ENCODE data around the gene RND1. TPM values are rescaled to one million over a fixed set of nuclear protein-coding genes. Genes with fewer than 3 reads are reported as not detected.

Gene RND1
- total RNA-seq, 1 experiment from 2014 or later, result 2.0 TPM

DNA sequence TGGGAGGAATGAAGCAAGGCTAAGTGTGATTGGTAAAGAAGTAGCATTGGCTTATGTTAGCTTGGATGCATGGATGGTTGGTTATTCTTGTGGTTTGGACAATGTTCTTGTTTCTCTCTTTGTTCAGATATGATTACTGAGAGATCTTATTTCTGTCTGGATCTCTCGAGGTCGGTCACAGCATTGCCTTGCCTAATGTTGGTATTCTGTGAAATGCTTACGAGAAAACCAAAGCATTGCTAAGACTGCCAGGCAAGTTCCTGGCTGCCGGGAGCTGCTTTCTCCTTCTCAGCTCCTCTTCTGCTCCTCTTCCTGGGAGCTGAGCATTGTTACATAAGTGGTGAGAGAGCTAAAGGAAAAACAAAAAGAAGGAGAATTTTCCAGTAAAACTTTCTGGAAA lies 7.4 kb upstream of the RND1 start:
- ChIA-PET POLR2A (ENCODE audit: low non-redundant PET) (no interaction called here), CTCF (no interaction called here)
- Histone ChIP-seq H3K36me3 (ENCODE audit: insufficient read depth, low read length, poor library complexity, severe bottlenecking) (no peaks in the 10 kb centered on the region), H3K4me1 (ENCODE audit: insufficient read depth, low read length, poor library complexity, severe bottlenecking) (no peaks in the 10 kb centered on the region), H3K27ac (ENCODE audit: low read depth, low read length, poor library complexity, severe bottlenecking) (no peak overlapping the region), H3K27me3 (replicated peaks; ENCODE audit: insufficient read depth, low read depth, low read length, poor library complexity) (no peaks in the 10 kb centered on the region), H3K4me3 (ENCODE audit: low read depth, low read length, poor library complexity, severe bottlenecking) (no peak overlapping the region), H3K9me3 (ENCODE audit: low read depth, low read length, poor library complexity, severe bottlenecking) (no peaks in the 10 kb centered on the region)
- no TSS peak for BruUV-seq (replicated peaks)
- intact Hi-C loops (cut with micrococcal nuclease; ENCODE audit: unreplicated experiment), result no loop called here
- no peak for DNase-seq (ENCODE audit: low spot score)
- TF ChIP-seq, protein P1, sequence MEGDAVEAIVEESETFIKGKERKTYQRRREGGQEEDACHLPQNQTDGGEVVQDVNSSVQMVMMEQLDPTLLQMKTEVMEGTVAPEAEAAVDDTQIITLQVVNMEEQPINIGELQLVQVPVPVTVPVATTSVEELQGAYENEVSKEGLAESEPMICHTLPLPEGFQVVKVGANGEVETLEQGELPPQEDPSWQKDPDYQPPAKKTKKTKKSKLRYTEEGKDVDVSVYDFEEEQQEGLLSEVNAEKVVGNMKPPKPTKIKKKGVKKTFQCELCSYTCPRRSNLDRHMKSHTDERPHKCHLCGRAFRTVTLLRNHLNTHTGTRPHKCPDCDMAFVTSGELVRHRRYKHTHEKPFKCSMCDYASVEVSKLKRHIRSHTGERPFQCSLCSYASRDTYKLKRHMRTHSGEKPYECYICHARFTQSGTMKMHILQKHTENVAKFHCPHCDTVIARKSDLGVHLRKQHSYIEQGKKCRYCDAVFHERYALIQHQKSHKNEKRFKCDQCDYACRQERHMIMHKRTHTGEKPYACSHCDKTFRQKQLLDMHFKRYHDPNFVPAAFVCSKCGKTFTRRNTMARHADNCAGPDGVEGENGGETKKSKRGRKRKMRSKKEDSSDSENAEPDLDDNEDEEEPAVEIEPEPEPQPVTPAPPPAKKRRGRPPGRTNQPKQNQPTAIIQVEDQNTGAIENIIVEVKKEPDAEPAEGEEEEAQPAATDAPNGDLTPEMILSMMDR (conservative IDR thresholded peaks at IDR 0.05; ENCODE audit: low read depth, low read length), result no peak
- TF ChIP-seq EZH2 (IDR thresholded peaks at IDR 0.05; ENCODE audit: borderline replicate concordance, low read depth, low read length, poor library complexity, severe bottlenecking), result no peak

DNA sequence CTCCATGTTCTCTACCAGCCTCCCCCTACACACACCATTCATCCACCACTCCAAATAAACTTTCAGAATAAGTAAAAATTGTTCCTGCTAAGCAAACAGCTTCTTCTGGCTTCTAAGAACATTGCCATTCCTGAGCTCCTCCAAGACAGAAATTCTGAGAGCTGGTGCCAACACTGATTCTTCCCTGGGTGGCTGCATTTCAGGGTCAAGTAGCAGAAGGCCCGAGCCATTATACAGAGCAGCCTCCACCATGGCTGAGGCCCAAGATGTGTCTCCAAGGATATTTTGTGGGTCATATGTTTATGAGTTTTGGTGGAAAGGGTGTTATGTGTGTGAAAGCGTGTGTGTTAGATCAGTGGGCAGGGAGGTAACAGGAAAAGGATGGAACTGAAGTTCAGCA lies 3.5 kb upstream of the RND1 start:
- H3K9me3 ChIP-seq (ENCODE audit: low read depth, low read length, poor library complexity, severe bottlenecking), result no peaks in the 10 kb centered on the region
- ChIA-PET CTCF (interaction anchor here (0.6 kb wide), 1 partner anchor 119 kb away, joined by 3 read pairs; no protein-coding TSS in a partner anchor), POLR2A (ENCODE audit: low non-redundant PET) (interaction anchor here (0.6 kb wide), 1 partner anchor 404 kb away, joined by 3 read pairs; no protein-coding TSS in a partner anchor)
- intact Hi-C loops (cut with micrococcal nuclease; ENCODE audit: unreplicated experiment), result no loop called here
- BruUV-seq (replicated peaks), result no TSS peak
- no peaks in the 10 kb centered on the region for H3K36me3 ChIP-seq (ENCODE audit: insufficient read depth, low read length, poor library complexity, severe bottlenecking)
- H3K4me1 ChIP-seq (ENCODE audit: insufficient read depth, low read length, poor library complexity, severe bottlenecking), result peaks cover 5% of the 10 kb centered on the region
- peaks cover 10% of the 10 kb centered on the region for H3K27me3 ChIP-seq (replicated peaks; ENCODE audit: insufficient read depth, low read depth, low read length, poor library complexity)
- TF ChIP-seq EZH2 (IDR thresholded peaks at IDR 0.05; ENCODE audit: borderline replicate concordance, low read depth, low read length, poor library complexity, severe bottlenecking), result no peak
- TF ChIP-seq, protein P1 (conservative IDR thresholded peaks at IDR 0.05; ENCODE audit: low read depth, low read length), result no peak
- no peak for DNase-seq (ENCODE audit: low spot score)
- H3K27ac ChIP-seq (ENCODE audit: low read depth, low read length, poor library complexity, severe bottlenecking), result no peak overlapping the region
- no peak overlapping the region for H3K4me3 ChIP-seq (ENCODE audit: low read depth, low read length, poor library complexity, severe bottlenecking)

DNA sequence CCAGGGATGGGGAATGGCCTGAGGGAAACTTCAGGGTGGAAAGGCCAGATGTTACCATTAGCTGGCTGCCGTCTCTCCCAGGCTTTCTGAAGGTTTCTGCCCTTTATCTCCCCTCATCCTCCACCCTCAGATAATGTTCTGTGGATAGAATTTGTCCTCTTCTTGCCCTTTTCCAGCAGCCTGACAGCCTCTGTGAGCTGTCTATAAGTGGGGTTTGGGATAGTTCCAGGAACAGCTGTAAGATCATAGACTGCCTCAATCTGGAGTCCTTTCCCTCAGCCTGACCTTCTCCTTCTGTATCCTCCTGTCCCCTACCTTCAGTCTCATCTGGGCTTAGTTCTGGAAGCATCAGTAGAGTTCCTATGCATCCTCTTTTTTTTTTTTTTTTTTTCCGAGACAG lies 2.8 kb upstream of the RND1 start:
- TF ChIP-seq EZH2 (IDR thresholded peaks at IDR 0.05; ENCODE audit: borderline replicate concordance, low read depth, low read length, poor library complexity, severe bottlenecking), result no peak
- TF ChIP-seq, protein P1 (conservative IDR thresholded peaks at IDR 0.05; ENCODE audit: low read depth, low read length), result no peak
- Histone ChIP-seq H3K36me3 (ENCODE audit: insufficient read depth, low read length, poor library complexity, severe bottlenecking) (no peaks in the 10 kb centered on the region), H3K27me3 (replicated peaks; ENCODE audit: insufficient read depth, low read depth, low read length, poor library complexity) (peaks cover 16% of the 10 kb centered on the region), H3K4me1 (ENCODE audit: insufficient read depth, low read length, poor library complexity, severe bottlenecking) (peaks cover 5% of the 10 kb centered on the region), H3K4me3 (ENCODE audit: low read depth, low read length, poor library complexity, severe bottlenecking) (no peak overlapping the region), H3K9me3 (ENCODE audit: low read depth, low read length, poor library complexity, severe bottlenecking) (no peaks in the 10 kb centered on the region), H3K27ac (ENCODE audit: low read depth, low read length, poor library complexity, severe bottlenecking) (no peak overlapping the region)
- DNase-seq (ENCODE audit: low spot score), result no peak
- CTCF ChIA-PET, result no interaction called here
- POLR2A ChIA-PET (ENCODE audit: low non-redundant PET), result no interaction called here
- BruUV-seq (replicated peaks), result no TSS peak
- intact Hi-C loops (cut with micrococcal nuclease; ENCODE audit: unreplicated experiment), result no loop called here

All from A673 (cell line).